ENCODE results near the gene RDH11.

GRCh38 chr14:67695394-67695949 is at the start of gene RDH11:
- peak; percentile 87 for TF ChIP-seq POLR2AphosphoS5 (IDR thresholded peaks at IDR 0.05; ENCODE audit: low read depth, low read length)
- TF ChIP-seq POLR2A (IDR thresholded peaks at IDR 0.05; ENCODE audit: low read depth, low read length): peak; percentile 92
- 0 out of 2 replicates have a peak, but pooled peaks have one; percentile 39 for TF ChIP-seq TAF1 (IDR thresholded peaks at IDR 0.05; ENCODE audit: borderline replicate concordance, low read depth, low read length)

Data from GM12892 (cell line).